Keratinocyte (primary cell): ENCODE measurements around the gene MINDY4. TPM values are rescaled to one million over a fixed set of nuclear protein-coding genes. Genes with fewer than 3 reads are reported as not detected.

Experiments used
- DNase-seq: peaks from one replicate; pipeline ENCODE4 v3.0.0-alpha.2; 2011; ENCODE audit warnings: low read depth, missing footprints, low spot score
- FAIRE-seq: peaks from 2 replicates; lab custom pipeline; 2011; peaks lifted over from hg19 to GRCh38; lab: Jason Lieb, UNC
- H2AFZ ChIP-seq: 2 replicates; pipeline ENCODE4 v1.6.0; 2012; ENCODE audit warnings: low read length, control low read depth, inconsistent platforms; ENCODE audit not compliant: control insufficient read depth
- H3K27ac ChIP-seq: 2 replicates; pipeline ENCODE4 v1.5.1; 2011; ENCODE audit warnings: low read length; ENCODE audit not compliant: control insufficient read depth, insufficient read depth
- H3K27me3 ChIP-seq: 3 replicates; pipeline ENCODE4 v1.6.0; 2011; ENCODE audit warnings: low read length; ENCODE audit not compliant: control insufficient read depth, insufficient read depth; ENCODE audit errors: extremely low read depth
- H3K36me3 ChIP-seq, 2 experiments: 2 replicates in 1 of 2; 3 replicates in 1 of 2; pipeline ENCODE4 v1.5.1; 2011; ENCODE audit warnings: low read length in 2 of 2, mild to moderate bottlenecking in 1 of 2; ENCODE audit not compliant: control insufficient read depth in 2 of 2, insufficient read depth in 2 of 2; ENCODE audit errors: extremely low read depth in 1 of 2
- H3K4me1 ChIP-seq: 3 replicates; pipeline ENCODE4 v1.5.1; 2011; ENCODE audit warnings: low read length; ENCODE audit not compliant: control insufficient read depth, insufficient read depth; ENCODE audit errors: extremely low read depth
- H3K4me2 ChIP-seq: 3 replicates; pipeline ENCODE4 v1.6.0; 2011; ENCODE audit warnings: low read depth, low read length; ENCODE audit not compliant: control insufficient read depth, insufficient read depth; ENCODE audit errors: extremely low read depth
- H3K4me3 ChIP-seq, 3 experiments: fragments of 200-600 bp in 1 of 3; sonication (generic) in 1 of 3; 2 replicates in 2 of 3; 3 replicates in 1 of 3; pipeline ENCODE4 v1.5.1; 2011 to 2016; ENCODE audit warnings: low read length in 3 of 3, mild to moderate bottlenecking in 3 of 3, control low read depth in 2 of 3, inconsistent platforms in 1 of 3, low read depth in 1 of 3, mixed read lengths in 1 of 3, mixed run types in 1 of 3, moderate library complexity in 1 of 3; ENCODE audit not compliant: control insufficient read depth in 2 of 3, insufficient read depth in 2 of 3; ENCODE audit errors: extremely low read depth in 1 of 3
- H3K79me2 ChIP-seq: 2 replicates; pipeline ENCODE4 v1.6.0; 2012; ENCODE audit warnings: low read length; ENCODE audit not compliant: control insufficient read depth, insufficient read depth
- H3K9ac ChIP-seq: 3 replicates; pipeline ENCODE4 v1.6.0; 2011; ENCODE audit warnings: low read length; ENCODE audit not compliant: control insufficient read depth, insufficient read depth; ENCODE audit errors: extremely low read depth
- H3K9me1 ChIP-seq: 3 replicates; pipeline ENCODE4 v1.6.0; 2011; ENCODE audit warnings: low read length; ENCODE audit not compliant: control insufficient read depth, insufficient read depth; ENCODE audit errors: extremely low read depth
- H3K9me3 ChIP-seq: 2 replicates; pipeline ENCODE4 v1.5.1; 2012; ENCODE audit warnings: low read depth, low read length; ENCODE audit not compliant: control insufficient read depth
- H4K20me1 ChIP-seq: 3 replicates; pipeline ENCODE4 v1.6.0; 2011; ENCODE audit warnings: low read length; ENCODE audit not compliant: control insufficient read depth, insufficient read depth; ENCODE audit errors: extremely low read depth
- CTCF ChIP-seq, 3 experiments: IDR thresholded peaks in 1 of 3; conservative IDR thresholded peaks in 1 of 3; optimal IDR thresholded peaks in 1 of 3; 2 replicates in 2 of 3; 3 replicates in 1 of 3; pipeline versions ENCODE3 to v1.5.1; 2011; ENCODE audit warnings: low read length in 3 of 3, mild to moderate bottlenecking in 3 of 3, moderate library complexity in 2 of 3, control low read depth in 1 of 3, inconsistent platforms in 1 of 3; ENCODE audit not compliant: insufficient read depth in 2 of 3; ENCODE audit errors: extremely low read depth in 1 of 3
- EZH2 ChIP-seq: IDR thresholded peaks from one replicate; pipeline ENCODE4 v1.6.1; 2012; ENCODE audit warnings: inconsistent platforms, mild to moderate bottlenecking, low read length, moderate library complexity
- dilution Hi-C: fragments of 300-500 bp; cut with MboI; formaldehyde crosslinking; loops from one replicate; pipeline ENCODE4 v1.7.0; 2020; ENCODE audit warnings: low sequenced_read_pairs; ENCODE audit not compliant: extremely low pct_ligation_motif_present
- polyA plus RNA-seq, 5 experiments: library from polyadenylated mRNA; depleted of rRNA in 3 of 5; stranded (reverse) in 3 of 5; stranded (forward) in 1 of 5; unstranded in 1 of 5; fragments of >200 nt; gene quantifications; 1 replicate in 1 of 5; 2 replicates in 3 of 5; 3 replicates in 1 of 5; pipeline versions ENCODE4 v1.2.1 to v1.2.3, GENCODE V29; 2011 to 2012; ENCODE audit warnings: missing spikeins in 2 of 5, low read depth in 1 of 5, low replicate concordance in 1 of 5

MINDY4 gene
- polyA plus RNA-seq, 1 donor (not counting 4 experiments of a cell fraction or from before 2014, with no cell fraction given) = 1.5 TPM

- Histone ChIP-seq H3K4me2 (no peak overlapping the region), H3K27me3 (peaks cover 8% of the 10 kb centered on the region), H3K9me1 (no peaks in the 10 kb centered on the region), H3K36me3 (no peaks in the 10 kb centered on the region), H2AFZ (no peak overlapping the region), H3K9me3 (no peaks in the 10 kb centered on the region), H4K20me1 (no peaks in the 10 kb centered on the region), H3K27ac (no peak overlapping the region), H3K4me1 (peaks cover 8% of the 10 kb centered on the region), H3K79me2 (no peaks in the 10 kb centered on the region), H3K4me3 (no peak overlapping the region), H3K9ac (no peak overlapping the region)
- DNase-seq (no peak), FAIRE-seq (no peak)
- dilution Hi-C loops = no loop called here
- no peak for TF ChIP-seq EZH2
- no peak for TF ChIP-seq CTCF (optimal IDR thresholded peaks at IDR 0.05 in 1 of 3, IDR thresholded peaks at IDR 0.05 in 1 of 3, conservative IDR thresholded peaks at IDR 0.05 in 1 of 3; ENCODE audit: extremely low read depth in 1 of 3, insufficient read depth in 2 of 3, low read length in 3 of 3)
Measured at GRCh38 chr7:30901856-30902255, 130.6 kb downstream of the MINDY4 start.

- H3K4me1 ChIP-seq = peaks cover 8% of the 10 kb centered on the region
- H3K4me2 ChIP-seq = no peak overlapping the region
- H2AFZ ChIP-seq = no peak overlapping the region
- TF ChIP-seq EZH2 (no peak), CTCF (optimal IDR thresholded peaks at IDR 0.05 in 1 of 3, IDR thresholded peaks at IDR 0.05 in 1 of 3, conservative IDR thresholded peaks at IDR 0.05 in 1 of 3; ENCODE audit: extremely low read depth in 1 of 3, insufficient read depth in 2 of 3, low read length in 3 of 3) (no peak)
- no peaks in the 10 kb centered on the region for H3K9me3 ChIP-seq
- no peaks in the 10 kb centered on the region for H3K79me2 ChIP-seq
- DNase-seq (no peak), FAIRE-seq (no peak)
- no peaks in the 10 kb centered on the region for H3K9me1 ChIP-seq
- H4K20me1 ChIP-seq = no peaks in the 10 kb centered on the region
- peaks cover 4% of the 10 kb centered on the region for H3K27me3 ChIP-seq
- H3K27ac ChIP-seq = no peak overlapping the region
- no peak overlapping the region for H3K4me3 ChIP-seq
- H3K9ac ChIP-seq = no peak overlapping the region
- no peaks in the 10 kb centered on the region for H3K36me3 ChIP-seq
- dilution Hi-C loops = no loop called here
Measured at GRCh38 chr7:30902466-30902865, 131.2 kb downstream of the MINDY4 start.
